ENCODE data around the gene VSTM2B.
"Not testable (repeated sequence)": the region's sequence is repeated elsewhere in the genome, so short reads cannot be mapped to it uniquely, and the experiment has no call there.

The VSTM2B gene

GRCh38 chr19:29531458-29532025 is 5.7 kb downstream of the VSTM2B start:
- no peak for DNase-seq

- DNase-seq = no peak
Measured at GRCh38 chr19:29532097-29532496, 6.3 kb downstream of the VSTM2B start.

GRCh38 chr19:29532956-29533355 is 7.2 kb downstream of the VSTM2B start:
- no peak for DNase-seq

- DNase-seq = no peak
Measured at GRCh38 chr19:29533578-29534544, 8.1 kb downstream of the VSTM2B start.

GRCh38 chr19:29535214-29535831 is 9.5 kb downstream of the VSTM2B start:
- no peak for DNase-seq

- no peak for DNase-seq
Measured at GRCh38 chr19:29535984-29536508, 10.3 kb downstream of the VSTM2B start.

GRCh38 chr19:29537181-29537580 is 11.4 kb downstream of the VSTM2B start:
- DNase-seq = no peak

- DNase-seq = no peak
Measured at GRCh38 chr19:29537601-29538000, 11.8 kb downstream of the VSTM2B start.

GRCh38 chr19:29538146-29538545 is 12.4 kb downstream of the VSTM2B start:
- no peak for DNase-seq

GRCh38 chr19:29538651-29539050 is 12.9 kb downstream of the VSTM2B start:
- no peak for DNase-seq

- DNase-seq = no peak
Measured at GRCh38 chr19:29539131-29539530, 13.3 kb downstream of the VSTM2B start.

- DNase-seq = no peak
Measured at GRCh38 chr19:29539670-29540069, 13.9 kb downstream of the VSTM2B start.

- DNase-seq = no peak
Measured at GRCh38 chr19:29540114-29540513, 14.3 kb downstream of the VSTM2B start.

- DNase-seq = no peak
Measured at GRCh38 chr19:29541473-29542253, 15.9 kb downstream of the VSTM2B start.

- DNase-seq = no peak
Measured at GRCh38 chr19:29542327-29542726, 16.5 kb downstream of the VSTM2B start.

- no peak for DNase-seq
Measured at GRCh38 chr19:29542776-29543175, 17.0 kb downstream of the VSTM2B start.

GRCh38 chr19:29543381-29543780 is 17.6 kb downstream of the VSTM2B start:
- DNase-seq = no peak

GRCh38 chr19:29544656-29545360 is 19.0 kb downstream of the VSTM2B start:
- no peak for DNase-seq

- DNase-seq = not testable (repeated sequence)
Measured at GRCh38 chr19:29545447-29545846, 19.7 kb downstream of the VSTM2B start.

- DNase-seq = no peak
Measured at GRCh38 chr19:29545866-29546582, 20.2 kb downstream of the VSTM2B start.

- no peak for DNase-seq
Measured at GRCh38 chr19:29546583-29547190, 20.9 kb downstream of the VSTM2B start.

Data from activated CD4-positive, alpha-beta T cell treated with anti-CD3 and anti-CD28 coated beads, Interleukin-2, amount 50 U/mL, for 48 hours (primary cell).